T-helper 2 cell treated with Interferon-gamma antibody and Interleukin-4, amounts not matched to agents 5 μg/mL and 100 μg/mL, for 36 hours (primary cell): ENCODE data around the gene PGAP6.
"Not testable (repeated sequence)": the region's sequence is repeated elsewhere in the genome, so short reads cannot be mapped to it uniquely, and the experiment has no call there.

Experiments used
- DNase-seq: peaks from one replicate; pipeline ENCODE4 v3.0.0; 2021; ENCODE audit warnings: low spot score
- H3K27ac Mint-ChIP-seq: one replicate; pipeline ENCODE4 v1.8.0; 2021; ENCODE audit warnings: mild to moderate bottlenecking, mixed read lengths
- H3K27me3 Mint-ChIP-seq: one replicate; pipeline ENCODE4 v1.8.0; 2021; ENCODE audit warnings: low read depth, mixed read lengths
- H3K36me3 Mint-ChIP-seq: one replicate; pipeline ENCODE4 v1.8.0; 2021; ENCODE audit warnings: low read depth, mixed read lengths
- H3K4me1 Mint-ChIP-seq: one replicate; pipeline ENCODE4 v1.8.0; 2021; ENCODE audit warnings: low read depth, mixed read lengths
- H3K4me3 Mint-ChIP-seq: one replicate; pipeline ENCODE4 v1.8.0; 2022; ENCODE audit warnings: mild to moderate bottlenecking, moderate library complexity, mixed read lengths
- H3K9me3 Mint-ChIP-seq: one replicate; pipeline ENCODE4 v1.8.0; 2021; ENCODE audit warnings: mixed read lengths

The PGAP6 gene

GRCh38 chr16:360698-361336 lies 21.0 kb downstream of the PGAP6 start:
- Mint-ChIP-seq H3K27me3 (no peaks in the 10 kb centered on the region), H3K9me3 (no peaks in the 10 kb centered on the region), H3K4me1 (no peaks in the 10 kb centered on the region), H3K4me3 (no peak overlapping the region), H3K36me3 (no peaks in the 10 kb centered on the region), H3K27ac (no peak overlapping the region)
- DNase-seq, result no peak

GRCh38 chr16:359871-360697 lies 21.7 kb downstream of the PGAP6 start:
- no peak overlapping the region for H3K4me3 Mint-ChIP-seq
- no peaks in the 10 kb centered on the region for H3K27me3 Mint-ChIP-seq
- H3K27ac Mint-ChIP-seq, result no peak overlapping the region
- peaks cover 3% of the 10 kb centered on the region for H3K4me1 Mint-ChIP-seq
- H3K36me3 Mint-ChIP-seq, result no peaks in the 10 kb centered on the region
- no peaks in the 10 kb centered on the region for H3K9me3 Mint-ChIP-seq
- no peak for DNase-seq

- Mint-ChIP-seq H3K27ac (no peak overlapping the region), H3K4me1 (peaks cover 4% of the 10 kb centered on the region), H3K4me3 (no peak overlapping the region), H3K9me3 (no peaks in the 10 kb centered on the region), H3K27me3 (no peaks in the 10 kb centered on the region), H3K36me3 (no peaks in the 10 kb centered on the region)
- no peak for DNase-seq
These were observed 22.6 kb downstream of the PGAP6 start for GRCh38 chr16:359067-359763.

GRCh38 chr16:356741-357140 lies 25.0 kb downstream of the PGAP6 start:
- H3K27me3 Mint-ChIP-seq, result no peaks in the 10 kb centered on the region
- no peaks in the 10 kb centered on the region for H3K9me3 Mint-ChIP-seq
- peaks cover 4% of the 10 kb centered on the region for H3K4me1 Mint-ChIP-seq
- no peak overlapping the region for H3K27ac Mint-ChIP-seq
- DNase-seq, result no peak
- no peaks in the 10 kb centered on the region for H3K36me3 Mint-ChIP-seq
- H3K4me3 Mint-ChIP-seq, result no peak overlapping the region

- H3K9me3 Mint-ChIP-seq, result no peaks in the 10 kb centered on the region
- H3K4me1 Mint-ChIP-seq, result peaks cover 14% of the 10 kb centered on the region
- H3K4me3 Mint-ChIP-seq, result peak overlapping the region; percentile 24
- H3K36me3 Mint-ChIP-seq, result peaks cover 7% of the 10 kb centered on the region
- no peaks in the 10 kb centered on the region for H3K27me3 Mint-ChIP-seq
- no peak for DNase-seq
- H3K27ac Mint-ChIP-seq, result peak overlapping the region; percentile 26
These were observed 26.8 kb downstream of the PGAP6 start for GRCh38 chr16:354971-355461.

- peaks cover 7% of the 10 kb centered on the region for H3K36me3 Mint-ChIP-seq
- no peaks in the 10 kb centered on the region for H3K9me3 Mint-ChIP-seq
- no peaks in the 10 kb centered on the region for H3K27me3 Mint-ChIP-seq
- no peak for DNase-seq
- no peak overlapping the region for H3K27ac Mint-ChIP-seq
- peaks cover 17% of the 10 kb centered on the region for H3K4me1 Mint-ChIP-seq
- H3K4me3 Mint-ChIP-seq, result peak overlapping the region; percentile 51
These were observed 27.4 kb downstream of the PGAP6 start for GRCh38 chr16:354291-354881.

- Mint-ChIP-seq H3K27ac (no peak overlapping the region), H3K9me3 (no peaks in the 10 kb centered on the region), H3K4me1 (peaks cover 21% of the 10 kb centered on the region), H3K4me3 (peak overlapping the region; percentile 51), H3K36me3 (peaks cover 9% of the 10 kb centered on the region), H3K27me3 (no peaks in the 10 kb centered on the region)
- DNase-seq, result no peak
These were observed 28.1 kb downstream of the PGAP6 start for GRCh38 chr16:353404-354290.

GRCh38 chr16:352547-353403 lies 29.0 kb downstream of the PGAP6 start, which contains the start of gene AXIN1:
TSS of gene AXIN1 (minus strand) at chr16:352723. CDS start at chr16:347025, 5,698 bp downstream.
- H3K27ac Mint-ChIP-seq, result peak within 1 kb of the TSS; percentile 90
- peaks cover 23% of the 10 kb centered on the region for H3K4me1 Mint-ChIP-seq
- no peaks in the 10 kb centered on the region for H3K9me3 Mint-ChIP-seq
- H3K27me3 Mint-ChIP-seq, result no peaks in the 10 kb centered on the region
- H3K4me3 Mint-ChIP-seq, result peak within 1 kb of the TSS; percentile 90
- DNase-seq, result peak; percentile 98
- peaks cover 9% of the 10 kb centered on the region for H3K36me3 Mint-ChIP-seq

- no peaks in the 10 kb centered on the region for H3K27me3 Mint-ChIP-seq
- no peaks in the 10 kb centered on the region for H3K9me3 Mint-ChIP-seq
- H3K4me3 Mint-ChIP-seq, result peak overlapping the region; percentile 90
- DNase-seq, result no peak
- H3K4me1 Mint-ChIP-seq, result peaks cover 25% of the 10 kb centered on the region
- H3K27ac Mint-ChIP-seq, result peak overlapping the region; percentile 90
- H3K36me3 Mint-ChIP-seq, result peaks cover 12% of the 10 kb centered on the region
These were observed 29.8 kb downstream of the PGAP6 start for GRCh38 chr16:351804-352520.

GRCh38 chr16:350203-350602 lies 31.6 kb downstream of the PGAP6 start:
- Mint-ChIP-seq H3K9me3 (no peaks in the 10 kb centered on the region), H3K4me3 (peak overlapping the region; percentile 90), H3K4me1 (peaks cover 23% of the 10 kb centered on the region), H3K36me3 (peaks cover 24% of the 10 kb centered on the region), H3K27ac (no peak overlapping the region), H3K27me3 (no peaks in the 10 kb centered on the region)
- no peak for DNase-seq

GRCh38 chr16:349211-349610 lies 32.6 kb downstream of the PGAP6 start:
- no peak overlapping the region for H3K4me3 Mint-ChIP-seq
- no peaks in the 10 kb centered on the region for H3K9me3 Mint-ChIP-seq
- H3K27me3 Mint-ChIP-seq, result no peaks in the 10 kb centered on the region
- DNase-seq, result no peak
- H3K36me3 Mint-ChIP-seq, result peaks cover 26% of the 10 kb centered on the region
- H3K27ac Mint-ChIP-seq, result no peak overlapping the region
- peaks cover 22% of the 10 kb centered on the region for H3K4me1 Mint-ChIP-seq

GRCh38 chr16:348495-348894 lies 33.3 kb downstream of the PGAP6 start:
- not testable (repeated sequence) for H3K27ac Mint-ChIP-seq, H3K9me3 Mint-ChIP-seq, H3K27me3 Mint-ChIP-seq, DNase-seq, H3K4me3 Mint-ChIP-seq
- Mint-ChIP-seq H3K36me3 (peaks cover 26% of the 10 kb centered on the region), H3K4me1 (peaks cover 22% of the 10 kb centered on the region)
